HG03139 (cell line): ENCODE results near the gene PTPN3.
A peak's percentile ranks its signal among the peaks of the same experiment; 100 is the strongest.
"Not testable (repeated sequence)": the region's sequence is repeated elsewhere in the genome, so short reads cannot be mapped to it uniquely, and the experiment has no call there.

Experiments used
- ATAC-seq: cut with Tn5 transposase; IDR thresholded peaks from one replicate; pipeline ENCODE4 v1.9.1; 2021; ENCODE audit not compliant: unreplicated experiment

Gene PTPN3

DNA sequence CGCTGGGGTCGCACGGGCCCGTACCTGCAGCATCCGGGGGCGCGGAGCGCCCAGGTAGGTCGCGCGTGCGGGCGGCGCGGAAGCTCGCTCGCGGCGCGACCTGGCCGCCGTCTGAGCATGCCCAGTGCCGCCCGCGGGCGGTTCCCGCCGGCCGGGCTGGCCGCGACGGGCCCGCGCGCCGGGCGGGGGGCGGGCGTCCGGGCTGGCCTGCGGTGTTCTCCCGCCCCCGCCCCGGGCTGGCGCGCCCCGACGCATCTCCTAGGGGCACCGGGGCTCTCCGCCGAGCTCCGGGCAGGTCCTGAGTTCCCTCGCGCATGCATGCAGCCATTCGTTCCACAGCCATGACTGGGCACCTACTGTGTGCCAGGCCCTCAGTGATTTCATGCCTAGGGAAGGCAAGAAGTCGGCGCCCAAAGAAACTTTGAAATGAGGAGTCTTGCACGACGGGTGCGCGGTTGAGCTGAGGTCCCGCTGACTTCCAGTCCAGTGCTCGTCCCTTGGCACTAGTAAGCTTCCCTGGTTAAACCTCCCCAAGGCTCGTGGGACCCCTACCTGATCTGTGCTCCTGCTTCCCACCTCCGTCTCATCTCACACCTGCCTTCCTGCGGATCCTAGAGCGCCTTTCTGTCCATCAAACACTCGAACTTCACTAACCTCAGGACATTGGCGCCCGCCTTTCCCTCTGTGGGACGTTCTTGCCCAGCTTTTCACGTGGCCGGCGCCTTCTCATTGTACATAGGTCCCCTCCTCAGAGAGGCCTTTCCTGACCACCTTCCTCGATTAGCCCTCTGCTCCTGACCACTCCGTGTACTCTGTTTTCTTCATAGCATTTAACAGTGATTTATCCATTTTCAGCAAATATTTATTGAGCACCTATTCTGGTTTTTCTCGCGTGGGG, at the start of gene PTPN3:
PTPN3 (minus strand) TSS at position 113 of the 898 bp plus-strand sequence. CDS start 34,873 bp downstream, outside the sequence.
- ATAC-seq, result no peak

- not testable (repeated sequence) for ATAC-seq
These were observed 46.8 kb upstream of the PTPN3 start for GRCh38 chr9:109544954-109545353.

- no peak for ATAC-seq
These were observed 44.8 kb upstream of the PTPN3 start for GRCh38 chr9:109542922-109543321.

DNA sequence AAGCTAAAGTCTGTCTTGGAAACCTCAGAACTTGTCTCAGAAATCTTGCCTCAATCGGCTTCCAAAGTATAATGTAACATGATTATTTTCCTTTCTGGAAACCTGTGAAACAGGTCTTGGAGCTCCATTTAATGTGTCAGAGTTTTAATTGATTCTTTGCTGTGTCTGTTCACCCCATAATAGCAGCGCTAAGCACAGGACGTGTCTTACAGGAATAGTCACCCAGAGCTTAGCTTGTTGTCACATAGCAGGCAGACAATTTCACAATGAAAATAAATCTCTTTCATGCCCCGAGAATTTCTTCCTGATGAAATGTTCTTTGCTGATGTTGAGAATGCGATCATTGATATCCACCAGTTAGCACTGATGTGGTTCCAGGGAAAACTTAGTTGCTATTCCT, 40.2 kb upstream of the PTPN3 start:
- ATAC-seq, result no peak

DNA sequence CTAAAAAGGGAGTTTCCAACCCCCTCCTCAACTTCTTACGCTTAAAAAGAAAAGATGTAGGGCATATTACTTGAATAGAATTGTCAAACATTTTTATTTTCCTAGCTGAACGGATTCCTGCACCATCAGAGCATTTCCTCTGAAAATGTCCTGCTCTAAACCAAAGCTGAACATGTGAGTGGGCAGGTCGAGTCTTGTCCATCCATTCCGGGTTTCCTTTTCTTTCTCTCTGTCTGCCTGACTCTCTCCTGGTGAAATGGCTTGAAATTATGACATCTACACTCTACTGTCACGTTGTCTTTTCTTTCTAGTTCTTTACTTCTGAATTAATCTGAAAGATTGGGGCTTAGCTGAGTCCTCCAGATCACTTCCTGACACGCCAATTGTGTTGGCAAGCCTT, 39.2 kb upstream of the PTPN3 start:
- ATAC-seq, result no peak

DNA sequence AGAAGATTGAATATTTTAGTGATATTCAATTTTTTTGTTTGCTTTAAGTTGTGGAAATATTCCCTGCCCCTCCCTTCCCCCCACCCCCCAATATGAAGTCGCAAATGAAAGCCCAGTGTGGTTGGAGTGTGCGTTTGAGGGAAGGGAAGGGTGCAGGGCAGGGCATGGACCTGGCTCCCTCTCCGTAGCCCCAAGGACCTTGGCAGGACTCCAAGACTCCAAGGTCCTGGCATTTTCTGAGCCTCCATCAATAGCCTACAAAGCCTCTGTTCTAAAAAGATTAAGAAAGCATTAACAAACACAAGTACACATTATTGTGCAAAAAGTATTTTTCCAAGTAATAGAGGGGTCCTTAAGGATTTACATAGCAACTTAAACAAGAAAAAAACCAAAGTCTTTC, 38.8 kb upstream of the PTPN3 start:
- ATAC-seq, result no peak

GRCh38 chr9:109535365-109535764, 37.3 kb upstream of the PTPN3 start:
- ATAC-seq, result no peak

- no peak for ATAC-seq
These were observed 36.0 kb upstream of the PTPN3 start for GRCh38 chr9:109534151-109534550.

GRCh38 chr9:109532652-109533051, 34.5 kb upstream of the PTPN3 start:
- ATAC-seq, result not testable (repeated sequence)

GRCh38 chr9:109522106-109522505, 24.0 kb upstream of the PTPN3 start:
- no peak for ATAC-seq

GRCh38 chr9:109520475-109521132, 22.5 kb upstream of the PTPN3 start:
- peak; percentile 85 for ATAC-seq

DNA sequence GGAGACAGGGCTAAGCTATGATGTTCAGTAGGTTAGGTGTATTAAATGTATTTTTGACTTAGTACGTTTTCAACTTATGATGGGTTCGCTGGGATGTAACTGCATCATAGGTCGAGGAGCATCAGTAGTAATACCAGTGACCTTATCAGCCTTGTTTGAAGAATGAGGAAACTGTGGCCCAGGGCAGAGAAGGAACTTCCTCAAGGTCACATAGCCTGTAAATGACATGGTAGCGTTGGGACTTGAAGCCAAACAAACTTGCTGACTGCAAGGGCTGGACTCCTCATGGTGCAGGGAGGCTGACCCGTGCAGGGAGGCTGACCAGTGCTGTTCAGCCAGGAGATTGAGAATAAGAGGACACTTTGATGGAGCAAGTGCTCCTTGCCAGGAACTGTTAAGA, 21.3 kb upstream of the PTPN3 start:
- no peak for ATAC-seq

- no peak for ATAC-seq
These were observed 20.7 kb upstream of the PTPN3 start for GRCh38 chr9:109518621-109519335.

- no peak for ATAC-seq
These were observed 19.8 kb upstream of the PTPN3 start for GRCh38 chr9:109517901-109518377.

GRCh38 chr9:109513871-109514270, 15.8 kb upstream of the PTPN3 start:
- no peak for ATAC-seq

GRCh38 chr9:109512170-109512756, 14.2 kb upstream of the PTPN3 start:
- no peak for ATAC-seq

DNA sequence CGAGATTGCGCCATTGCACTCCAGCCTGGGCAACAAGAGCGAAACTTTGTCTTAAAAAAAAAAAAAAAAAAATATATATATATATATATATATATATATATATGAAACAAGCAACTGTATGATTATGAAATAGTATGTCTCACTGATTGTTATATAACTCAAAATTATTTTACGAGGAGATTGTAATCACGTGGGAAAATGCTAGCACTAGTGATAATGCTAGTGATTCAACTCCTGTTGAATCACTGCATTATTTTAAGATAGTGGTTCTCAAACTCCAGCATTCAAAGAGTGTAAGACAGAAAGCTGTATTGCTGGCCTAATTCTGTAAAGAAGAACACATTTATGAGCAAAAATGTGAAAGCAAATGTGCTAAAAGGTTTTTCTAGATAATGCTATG, 12.4 kb upstream of the PTPN3 start:
- ATAC-seq, result no peak

DNA sequence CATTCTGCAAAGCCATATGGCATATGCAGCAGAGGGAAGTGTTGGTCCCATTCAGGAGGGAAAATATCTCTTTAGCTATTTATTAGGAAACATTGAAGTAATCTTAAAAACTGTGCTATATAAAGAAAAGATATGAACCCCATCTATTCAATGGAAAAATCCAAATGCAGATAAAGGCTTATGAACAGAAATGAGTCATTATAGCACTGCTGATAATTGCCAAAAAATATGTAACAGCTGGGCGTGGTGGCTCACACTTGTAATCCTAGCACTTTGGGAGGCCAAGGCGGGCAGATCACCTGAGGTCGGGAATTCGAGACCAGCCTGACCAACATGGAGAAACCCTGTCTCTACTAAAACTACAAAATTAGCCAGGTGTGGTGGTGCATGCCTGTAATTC, 11.9 kb upstream of the PTPN3 start:
- ATAC-seq, result not testable (repeated sequence)

- no peak for ATAC-seq
These were observed 11.5 kb upstream of the PTPN3 start for GRCh38 chr9:109509611-109510010.

GRCh38 chr9:109507421-109507838, 9.3 kb upstream of the PTPN3 start:
- ATAC-seq, result no peak

- ATAC-seq, result no peak
These were observed 8.1 kb upstream of the PTPN3 start for GRCh38 chr9:109506097-109506712.
